Measurements from ENCODE around the gene FBXO2.

Gene FBXO2

DNA sequence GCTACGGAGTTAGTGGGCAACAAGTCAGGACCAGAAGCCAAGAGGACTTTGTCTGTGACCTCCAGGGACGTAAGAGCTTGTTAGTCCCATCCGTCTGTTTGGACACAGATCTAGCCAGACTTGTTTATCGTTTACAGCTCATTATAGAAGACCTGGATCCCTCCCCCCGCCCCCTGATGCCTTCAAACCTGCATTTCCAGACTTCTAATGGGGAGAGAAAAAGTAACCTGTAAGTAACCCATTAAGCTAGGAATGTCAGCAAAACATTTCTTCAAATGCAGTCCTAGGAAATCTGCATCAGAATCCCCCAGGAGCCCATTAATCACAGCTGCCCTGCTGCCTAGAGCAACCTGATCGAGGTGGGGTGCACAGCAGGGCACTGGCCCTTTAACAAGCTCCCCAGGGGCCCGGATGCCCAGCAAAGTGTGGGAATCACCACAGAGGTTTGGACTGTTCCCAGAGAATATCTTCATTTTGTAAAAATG lies 28.1 kb upstream of the FBXO2 start:
- no peak for DNase-seq (ENCODE audit: low spot score)

DNA sequence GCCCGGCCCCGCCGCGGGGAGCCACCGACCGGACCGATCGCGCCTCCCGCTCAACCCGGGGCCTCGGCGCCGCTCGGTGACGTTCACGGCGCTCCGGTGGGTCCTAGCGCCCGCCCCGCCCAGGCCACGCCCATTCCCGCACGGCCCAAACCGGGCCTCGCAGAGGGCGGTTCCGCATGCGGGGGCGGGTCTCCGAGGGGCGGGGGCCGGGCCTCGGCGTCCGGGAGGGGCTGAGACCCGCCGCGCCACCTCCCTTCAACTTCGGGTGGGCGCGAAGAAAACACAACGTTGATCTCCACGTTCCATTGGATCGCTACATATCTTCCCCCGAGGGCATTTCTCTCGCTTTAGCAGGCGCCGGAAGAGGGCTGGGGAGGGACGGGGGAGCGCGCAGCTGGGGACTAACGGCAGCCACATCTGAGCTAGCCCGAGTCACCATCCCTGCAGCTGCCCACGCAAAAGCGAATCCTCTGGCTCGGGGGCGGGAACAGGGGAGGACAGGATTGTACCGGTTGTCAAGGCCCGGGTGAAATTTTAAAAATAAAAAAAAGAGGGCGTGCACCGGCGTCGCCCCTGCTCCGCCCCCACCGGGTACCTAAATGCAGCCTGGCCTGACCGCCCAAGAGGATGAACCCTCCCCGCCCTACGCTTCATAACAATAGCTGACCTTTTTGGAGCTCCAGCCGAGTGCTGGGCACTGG lies 27.0 kb upstream of the FBXO2 start, which contains the start of gene MAD2L2:
MAD2L2 (minus strand) TSS at position 78 of the 701 bp plus-strand sequence. CDS start 547 bp downstream, outside the sequence.
- DNase-seq (ENCODE audit: low spot score), result peak; percentile 89

DNA sequence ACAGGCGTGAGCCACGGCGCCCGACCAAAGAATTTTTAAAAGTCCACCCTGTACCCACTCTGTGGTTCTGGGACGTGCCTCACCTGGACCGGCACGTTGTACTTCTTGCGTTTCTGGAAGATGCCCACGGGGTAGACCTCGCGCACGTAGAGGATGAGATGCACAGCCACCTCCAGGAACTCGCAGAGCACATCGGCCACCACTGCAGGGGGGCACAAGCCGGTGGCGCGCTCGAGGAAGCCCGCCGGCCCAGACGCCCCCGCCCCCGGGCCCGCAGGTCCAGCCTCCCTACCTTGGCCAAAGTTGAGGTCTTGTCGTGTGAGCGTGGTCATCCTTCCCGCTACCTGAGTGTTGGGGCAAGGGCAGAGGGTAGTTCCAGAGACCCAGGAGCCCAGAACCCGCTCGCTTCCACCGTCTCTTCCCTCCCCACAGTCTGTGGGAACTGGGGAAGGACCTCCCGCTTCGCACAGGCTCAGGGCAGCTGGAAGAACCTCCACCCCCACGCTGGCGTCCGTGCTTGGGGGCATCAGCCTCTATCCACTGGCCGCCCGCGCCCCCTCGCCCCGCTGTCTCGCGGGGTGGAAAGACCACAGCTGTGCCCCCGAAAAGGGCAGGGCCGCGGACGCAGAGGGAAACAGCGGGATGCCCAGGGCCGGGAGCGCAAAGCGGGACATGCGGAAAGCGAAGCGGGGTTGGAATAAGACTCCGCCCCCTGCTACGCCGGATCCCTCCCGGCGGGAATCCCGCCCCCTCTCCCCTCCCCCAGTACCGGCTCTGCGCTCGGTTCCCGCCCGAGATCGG lies 26.2 kb upstream of the FBXO2 start:
- peak; percentile 52 for DNase-seq (ENCODE audit: low spot score)

DNA sequence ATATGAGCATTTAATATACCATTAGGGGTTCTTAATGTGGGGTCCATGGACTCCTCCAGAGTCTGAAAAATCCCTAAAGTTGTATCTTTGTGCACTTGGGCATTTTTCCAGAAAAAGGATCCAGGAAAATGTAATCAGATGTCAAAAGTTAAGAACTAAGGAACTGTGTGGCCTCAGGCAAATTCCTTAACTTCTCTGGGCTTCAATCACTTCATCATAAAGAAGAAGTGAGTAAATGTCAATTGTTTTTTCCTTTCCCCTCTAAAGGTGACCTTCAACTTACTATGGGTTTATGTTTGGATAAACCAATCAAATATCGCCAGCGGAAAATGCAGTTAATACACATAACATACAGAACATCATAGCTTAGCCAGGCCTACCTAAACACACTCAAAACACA lies 24.2 kb upstream of the FBXO2 start:
- DNase-seq (ENCODE audit: low spot score), result no peak

- DNase-seq (ENCODE audit: low spot score), result no peak
Observed at GRCh38 chr1:11676386-11677103, 22.3 kb upstream of the FBXO2 start.

GRCh38 chr1:11675325-11675724 lies 21.1 kb upstream of the FBXO2 start:
- DNase-seq (ENCODE audit: low spot score), result no peak

DNA sequence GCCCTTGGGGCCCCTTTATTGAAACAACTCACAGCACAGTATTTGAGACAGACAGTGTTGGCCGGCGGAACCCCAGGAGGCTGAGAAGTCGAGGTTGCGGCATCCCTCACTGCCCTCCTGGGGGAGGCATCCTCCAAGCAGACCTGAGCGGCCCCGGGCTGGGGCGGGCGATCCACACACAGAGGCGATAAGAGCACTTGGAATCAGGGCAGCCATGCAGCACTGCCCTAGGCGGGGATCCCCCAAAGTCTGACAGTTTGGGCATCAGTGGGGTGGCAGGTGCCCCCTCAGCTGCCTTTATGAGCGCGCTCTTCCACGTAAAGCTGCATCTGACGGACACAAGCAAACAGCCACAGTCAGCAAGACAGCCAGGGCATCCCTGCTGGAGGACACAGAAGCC lies 20.3 kb upstream of the FBXO2 start:
- no peak for DNase-seq (ENCODE audit: low spot score)

- no peak for DNase-seq (ENCODE audit: low spot score)
Observed at GRCh38 chr1:11673089-11673769, 19.0 kb upstream of the FBXO2 start.

DNA sequence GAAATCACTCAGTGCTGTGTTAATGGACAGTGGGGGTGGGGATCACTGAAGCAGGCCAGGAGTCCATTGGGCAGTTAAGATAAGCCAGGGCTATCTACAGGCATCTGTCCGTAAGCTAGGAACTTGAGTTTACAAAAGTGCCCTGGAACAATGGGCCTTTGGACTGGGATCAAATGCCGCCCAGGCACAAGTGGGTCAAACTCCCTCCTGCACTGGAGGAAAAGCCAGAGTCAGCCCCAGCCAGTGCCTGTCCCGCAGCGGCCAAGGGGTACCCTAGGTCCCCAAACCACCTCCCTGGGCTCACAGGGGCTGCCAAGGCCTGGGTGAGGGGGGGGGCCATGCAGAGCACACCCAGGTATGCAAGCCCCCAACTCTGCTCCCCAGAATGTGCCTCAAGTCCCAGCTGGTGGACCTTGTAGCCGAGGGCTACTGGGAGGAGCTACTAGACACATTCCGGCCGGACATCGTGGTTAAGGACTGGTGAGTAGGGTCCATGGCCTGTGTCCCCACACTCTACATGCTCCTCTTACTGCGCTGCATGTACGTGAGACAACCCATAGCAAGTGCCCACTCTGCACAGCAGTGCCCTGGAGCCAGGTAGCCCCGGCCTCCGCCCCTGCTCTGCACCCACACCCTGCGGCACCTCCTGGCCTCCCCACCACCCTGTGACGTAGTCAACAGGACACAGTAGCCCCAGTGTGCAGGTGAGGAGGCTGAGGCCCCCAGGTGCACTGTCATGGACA lies 17.5 kb upstream of the FBXO2 start:
- peak; percentile 82 for DNase-seq (ENCODE audit: low spot score)

DNA sequence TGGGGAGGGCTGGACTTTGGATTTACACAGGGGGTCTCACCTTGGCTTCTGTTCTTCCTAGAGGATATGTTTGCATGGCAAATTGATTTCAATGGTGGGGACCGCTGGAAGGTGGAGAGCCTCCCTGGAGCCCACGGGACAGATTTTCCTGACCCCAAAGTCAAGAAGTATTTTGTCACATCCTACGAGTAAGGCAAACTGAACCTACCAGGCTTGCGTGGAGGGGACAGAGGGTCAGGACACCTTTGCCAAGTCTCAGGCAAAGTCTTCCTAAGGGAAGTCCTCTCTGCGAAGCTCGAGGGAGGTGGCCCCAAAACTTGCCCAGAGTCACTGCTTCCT lies 16.9 kb upstream of the FBXO2 start:
- no peak for DNase-seq (ENCODE audit: low spot score)

GRCh38 chr1:11670747-11671146 lies 16.5 kb upstream of the FBXO2 start:
- DNase-seq (ENCODE audit: low spot score), result no peak

DNA sequence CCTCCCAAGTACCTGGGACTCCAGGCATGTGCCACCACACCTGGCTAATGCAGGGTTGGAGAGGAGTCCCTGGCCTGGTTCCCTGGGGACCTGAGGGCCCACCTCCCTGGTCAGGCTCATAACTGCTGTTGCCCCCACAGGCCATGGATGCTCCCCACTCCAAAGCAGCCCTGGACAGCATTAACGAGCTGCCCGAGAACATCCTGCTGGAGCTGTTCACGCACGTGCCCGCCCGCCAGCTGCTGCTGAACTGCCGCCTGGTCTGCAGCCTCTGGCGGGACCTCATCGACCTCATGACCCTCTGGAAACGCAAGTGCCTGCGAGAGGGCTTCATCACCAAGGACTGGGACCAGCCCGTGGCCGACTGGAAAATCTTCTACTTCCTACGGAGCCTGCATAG lies 14.3 kb upstream of the FBXO2 start:
- no peak for DNase-seq (ENCODE audit: low spot score)

- peak; percentile 42 for DNase-seq (ENCODE audit: low spot score)
Observed at GRCh38 chr1:11664336-11665065, 10.3 kb upstream of the FBXO2 start.

DNA sequence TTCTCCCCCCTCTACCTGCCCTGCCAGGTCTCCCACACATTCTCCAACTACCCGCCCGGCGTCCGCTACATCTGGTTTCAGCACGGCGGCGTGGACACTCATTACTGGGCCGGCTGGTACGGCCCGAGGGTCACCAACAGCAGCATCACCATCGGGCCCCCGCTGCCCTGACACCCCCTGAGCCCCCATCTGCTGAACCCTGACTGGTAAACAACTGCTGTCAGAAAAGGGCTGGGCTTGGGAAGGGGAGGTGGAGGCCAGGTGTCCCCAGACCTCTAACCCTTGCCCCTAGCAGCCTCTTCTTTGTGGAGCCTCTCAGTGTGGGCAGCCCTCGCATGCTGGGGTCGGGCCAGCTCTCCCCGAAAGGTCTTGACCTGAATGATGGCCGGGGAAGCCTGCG lies 6.9 kb upstream of the FBXO2 start:
- DNase-seq (ENCODE audit: low spot score), result no peak

GRCh38 chr1:11659748-11660147 lies 5.5 kb upstream of the FBXO2 start:
- DNase-seq (ENCODE audit: low spot score), result no peak

- DNase-seq (ENCODE audit: low spot score), result no peak
Observed at GRCh38 chr1:11658542-11658941, 4.3 kb upstream of the FBXO2 start.

- no peak for DNase-seq (ENCODE audit: low spot score)
Observed at GRCh38 chr1:11657654-11658053, 3.4 kb upstream of the FBXO2 start.

- DNase-seq (ENCODE audit: low spot score), result no peak
Observed at GRCh38 chr1:11654939-11655808, 945 bp upstream of the FBXO2 start.

DNA sequence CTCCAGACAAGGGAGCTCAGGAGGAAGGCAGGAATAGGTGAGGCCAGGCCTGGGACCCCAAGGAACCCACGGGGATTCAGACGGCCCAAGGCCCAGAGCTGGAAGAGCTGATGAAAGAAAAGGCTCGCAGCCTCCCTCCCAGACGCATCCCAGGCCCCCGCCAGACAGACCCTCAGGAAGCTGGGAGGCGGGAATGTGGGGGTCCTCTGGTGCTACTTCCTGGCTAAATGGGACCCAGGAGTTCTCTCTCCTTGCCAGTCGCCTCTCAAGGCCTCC lies 430 bp downstream of the FBXO2 start:
- no peak for DNase-seq (ENCODE audit: low spot score)
